H9 (cell line): ENCODE data around the gene FUS. TPM values are rescaled to one million over a fixed set of nuclear protein-coding genes. Genes with fewer than 3 reads are reported as not detected.

Source experiments
- DNase-seq: peaks from one replicate; pipeline ENCODE4 v3.0.0-alpha.2; 2017
- H2AFZ ChIP-seq: one replicate; pipeline ENCODE4 v1.6.1; 2013; ENCODE audit warnings: mild to moderate bottlenecking, low read length, control low read depth, moderate library complexity
- H2AK5ac ChIP-seq: 2 replicates; pipeline ENCODE4 v1.6.1; 2013; ENCODE audit warnings: low read length, control low read depth, mixed read lengths; ENCODE audit not compliant: insufficient read length
- H2BK120ac ChIP-seq: one replicate; pipeline ENCODE4 v1.6.1; 2013; ENCODE audit warnings: low read depth, mild to moderate bottlenecking, low read length, control low read depth, inconsistent platforms; ENCODE audit not compliant: poor library complexity, severe bottlenecking
- H2BK12ac ChIP-seq: 2 replicates; pipeline ENCODE4 v1.6.1; 2013; ENCODE audit warnings: low read length, control low read depth, mixed read lengths, low read depth; ENCODE audit not compliant: insufficient read length
- H2BK15ac ChIP-seq: 2 replicates; pipeline ENCODE4 v1.6.1; 2013; ENCODE audit warnings: low read depth, low read length, control low read depth
- H2BK20ac ChIP-seq: one replicate; pipeline ENCODE4 v1.6.1; 2013; ENCODE audit warnings: low read depth, mild to moderate bottlenecking, low read length, control low read depth, inconsistent platforms; ENCODE audit not compliant: poor library complexity, severe bottlenecking
- H2BK5ac ChIP-seq: 2 replicates; pipeline ENCODE4 v1.6.1; 2013; ENCODE audit warnings: low read length, control low read depth, mixed read lengths; ENCODE audit not compliant: insufficient read length
- H3K14ac ChIP-seq: 2 replicates; pipeline ENCODE4 v1.6.1; 2013; ENCODE audit warnings: low read length, control low read depth; ENCODE audit not compliant: insufficient read depth
- H3K18ac ChIP-seq: 2 replicates; pipeline ENCODE4 v1.6.1; 2013; ENCODE audit warnings: low read depth, mild to moderate bottlenecking, mixed read lengths, low read length, control low read depth; ENCODE audit not compliant: insufficient read length
- H3K23ac ChIP-seq: 2 replicates; pipeline ENCODE4 v1.6.1; 2013; ENCODE audit warnings: low read length, control low read depth, mixed read lengths, low read depth; ENCODE audit not compliant: insufficient read length
- H3K23me2 ChIP-seq: 2 replicates; pipeline ENCODE4 v1.6.1; 2013; ENCODE audit warnings: low read depth, mild to moderate bottlenecking, mixed read lengths, low read length, control low read depth; ENCODE audit not compliant: insufficient read length, poor library complexity, severe bottlenecking
- H3K27ac ChIP-seq: 2 replicates; pipeline ENCODE4 v1.5.1; 2013; ENCODE audit warnings: low read length, control low read depth, mixed read lengths, low read depth; ENCODE audit not compliant: insufficient read length
- H3K27me3 ChIP-seq: 2 replicates; pipeline ENCODE4 v1.6.1; 2013; ENCODE audit warnings: low read length, control low read depth, inconsistent platforms; ENCODE audit not compliant: insufficient read depth
- H3K4ac ChIP-seq: 2 replicates; pipeline ENCODE4 v1.6.1; 2013; ENCODE audit warnings: low read depth, mild to moderate bottlenecking, control low read depth, inconsistent platforms, low read length, moderate library complexity
- H3K4me1 ChIP-seq: 2 replicates; pipeline ENCODE4 v1.6.1; 2013; ENCODE audit warnings: low read length, control low read depth, inconsistent platforms; ENCODE audit not compliant: insufficient read depth
- H3K4me2 ChIP-seq: 2 replicates; pipeline ENCODE4 v1.6.1; 2013; ENCODE audit warnings: low read length, control low read depth, mixed read lengths; ENCODE audit not compliant: insufficient read length, insufficient read depth
- H3K56ac ChIP-seq: 2 replicates; pipeline ENCODE4 v1.6.1; 2013; ENCODE audit warnings: low read depth, mild to moderate bottlenecking, mixed read lengths, low read length, control low read depth; ENCODE audit not compliant: insufficient read length
- H3K79me1 ChIP-seq: 2 replicates; pipeline ENCODE4 v1.6.1; 2013; ENCODE audit warnings: low read depth, mild to moderate bottlenecking, moderate library complexity, low read length, control low read depth, inconsistent platforms; ENCODE audit not compliant: insufficient read depth, poor library complexity, severe bottlenecking
- H3K79me2 ChIP-seq: 2 replicates; pipeline ENCODE4 v1.6.1; 2013; ENCODE audit warnings: low read length, control low read depth, inconsistent platforms; ENCODE audit not compliant: insufficient read depth
- H3K9ac ChIP-seq: 2 replicates; pipeline ENCODE4 v1.6.1; 2013; ENCODE audit warnings: low read length, control low read depth, mixed read lengths; ENCODE audit not compliant: insufficient read length; ENCODE audit errors: extremely low read depth
- H3K9me3 ChIP-seq: one replicate; pipeline ENCODE4 v1.6.1; 2013; ENCODE audit warnings: low read depth, low read length, inconsistent platforms; ENCODE audit not compliant: control insufficient read depth
- H3T11ph ChIP-seq: one replicate; pipeline ENCODE4 v1.6.1; 2013; ENCODE audit warnings: mild to moderate bottlenecking, low read length, control low read depth, inconsistent platforms
- H4K20me1 ChIP-seq: one replicate; pipeline ENCODE4 v1.6.1; 2013; ENCODE audit not compliant: control insufficient read depth, insufficient read length, insufficient read depth
- H4K5ac ChIP-seq: 2 replicates; pipeline ENCODE4 v1.6.1; 2013; ENCODE audit warnings: low read depth, mild to moderate bottlenecking, mixed read lengths, low read length, control low read depth; ENCODE audit not compliant: insufficient read length
- H4K8ac ChIP-seq: replicated peaks from 2 replicates; pipeline ENCODE4 v1.6.1; 2013; ENCODE audit warnings: low read length, control low read depth, mixed read lengths, low read depth; ENCODE audit not compliant: insufficient read length
- H4K91ac ChIP-seq: 2 replicates; pipeline ENCODE4 v1.6.1; 2013; ENCODE audit warnings: low read depth, mild to moderate bottlenecking, moderate library complexity, mixed read lengths, low read length, control low read depth; ENCODE audit not compliant: insufficient read length
- H3K27ac Mint-ChIP-seq, 3 experiments: 2 replicates in 2 of 3; 3 replicates in 1 of 3; pipeline ENCODE4 v1.8.0; 2020 to 2021; ENCODE audit warnings: mixed read lengths in 3 of 3, mild to moderate bottlenecking in 1 of 3, moderate library complexity in 1 of 3
- H3K27me3 Mint-ChIP-seq: 2 replicates; pipeline ENCODE4 v1.8.0; 2021; ENCODE audit warnings: low read depth, mild to moderate bottlenecking, moderate library complexity, mixed read lengths
- H3K36me3 Mint-ChIP-seq, 3 experiments: 2 replicates in 2 of 3; 3 replicates in 1 of 3; pipeline ENCODE4 v1.8.0; 2020 to 2021; ENCODE audit warnings: low read depth in 3 of 3, mixed read lengths in 3 of 3; ENCODE audit not compliant: insufficient read depth in 1 of 3
- H3K4me1 Mint-ChIP-seq, 2 experiments: 2 replicates each; pipeline ENCODE4 v1.8.0; 2020; ENCODE audit warnings: mixed read lengths in 2 of 2
- H3K4me3 Mint-ChIP-seq, 2 experiments: 2 replicates in 1 of 2; 3 replicates in 1 of 2; pipeline ENCODE4 v1.8.0; 2020 to 2021; ENCODE audit warnings: mild to moderate bottlenecking in 2 of 2, mixed read lengths in 2 of 2, moderate library complexity in 1 of 2
- H3K9me3 Mint-ChIP-seq, 2 experiments: 2 replicates in 1 of 2; 3 replicates in 1 of 2; pipeline ENCODE4 v1.8.0; 2020; ENCODE audit warnings: mild to moderate bottlenecking in 2 of 2, mixed read lengths in 2 of 2, moderate library complexity in 1 of 2
- CTCF ChIP-seq: fragments of 200-600 bp; sonication (generic); conservative IDR thresholded peaks from 3 replicates; pipeline ENCODE4 v1.8.0; 2021; ENCODE audit warnings: antibody characterized with exemption, mild to moderate bottlenecking
- WGBS: extraction: QIAGEN DNeasy Blood & Tissue Kit; methylation state at CpG from one replicate; pipeline ENCODE4 v1.1.7; 2013; ENCODE audit warnings: missing lambda C conversion rate, low lambda C conversion rate, mixed read lengths; ENCODE audit not compliant: insufficient read length; ENCODE audit errors: extremely low coverage; 5-methylcytosine and 5-hydroxymethylcytosine counted together
- total RNA-seq: library from RNA; stranded (reverse); gene quantifications from 2 replicates; pipeline ENCODE4 v1.2.1, GENCODE V29; 2021

The FUS gene
- total RNA-seq, 1 experiment from 2014 or later: 1,034 TPM

- no peak overlapping the region for H3K18ac ChIP-seq
- H3K9me3 Mint-ChIP-seq: no peaks in the 10 kb centered on the region
- no peak overlapping the region for H3K27ac ChIP-seq
- no peak overlapping the region for H4K5ac ChIP-seq
- H3K4me1 Mint-ChIP-seq: no peaks in the 10 kb centered on the region; a peak in 1 of 4 replicates
- 0 out of 2 replicates have a peak, but pooled peaks cover 2% of the 10 kb centered on the region for H3K79me2 ChIP-seq
- no peak for TF ChIP-seq CTCF
- H3K56ac ChIP-seq: no peak overlapping the region
- no peak overlapping the region for H4K91ac ChIP-seq
- H4K20me1 ChIP-seq: no peaks in the 10 kb centered on the region
- no peaks in the 10 kb centered on the region for H3K23me2 ChIP-seq
- peaks cover 72 to 91% (median 88%) of the 10 kb centered on the region in 3 experiments for H3K36me3 Mint-ChIP-seq
- no peak overlapping the region for H2BK20ac ChIP-seq
- no peak overlapping the region for H2BK15ac ChIP-seq
- H3K9me3 ChIP-seq: no peaks in the 10 kb centered on the region
- no peak overlapping the region for H2BK120ac ChIP-seq
- H4K8ac ChIP-seq: no peak overlapping the region
- no peak overlapping the region for H3K23ac ChIP-seq
- no peak overlapping the region for H3K9ac ChIP-seq
- H2BK5ac ChIP-seq: no peak overlapping the region
- no peak overlapping the region for H2AK5ac ChIP-seq
- no peak overlapping the region for H2BK12ac ChIP-seq
- no peak overlapping the region for H3K4ac ChIP-seq
- H3T11ph ChIP-seq: no peak overlapping the region
- peak overlapping the region in 2 of 3 experiments; percentile 32 to 75; a peak in 2 of 7 replicates for H3K27ac Mint-ChIP-seq
- no peaks in the 10 kb centered on the region for H3K27me3 Mint-ChIP-seq
- DNase-seq: no peak
- no peaks in the 10 kb centered on the region for H3K79me1 ChIP-seq
- H3K14ac ChIP-seq: no peak overlapping the region
- H3K27me3 ChIP-seq: no peaks in the 10 kb centered on the region
- WGBS: no CpG with 5 or more reads among the region's 16 CpGs
- H3K4me2 ChIP-seq: no peak overlapping the region
- no peak overlapping the region for H2AFZ ChIP-seq
- no peaks in the 10 kb centered on the region for H3K4me1 ChIP-seq
- H3K4me3 Mint-ChIP-seq: no peak overlapping the region
These were observed 13.1 kb downstream of the FUS start for GRCh38 chr16:31192856-31193642.
